ACHN (cell line): ENCODE results near the gene SLC23A3.

ENCODE experiments used
- DNase-seq: peaks from one replicate; pipeline ENCODE4 v3.0.0-alpha.2; 2015
- in situ Hi-C: cut with HindIII; loops from 2 replicates; pipeline ENCODE4 v1.10.0; 2017; ENCODE audit warnings: low sequenced_read_pairs, low pct_ligation_motif_present, low pct_unique_long_range_greater_than_20kb

The SLC23A3 gene

DNA sequence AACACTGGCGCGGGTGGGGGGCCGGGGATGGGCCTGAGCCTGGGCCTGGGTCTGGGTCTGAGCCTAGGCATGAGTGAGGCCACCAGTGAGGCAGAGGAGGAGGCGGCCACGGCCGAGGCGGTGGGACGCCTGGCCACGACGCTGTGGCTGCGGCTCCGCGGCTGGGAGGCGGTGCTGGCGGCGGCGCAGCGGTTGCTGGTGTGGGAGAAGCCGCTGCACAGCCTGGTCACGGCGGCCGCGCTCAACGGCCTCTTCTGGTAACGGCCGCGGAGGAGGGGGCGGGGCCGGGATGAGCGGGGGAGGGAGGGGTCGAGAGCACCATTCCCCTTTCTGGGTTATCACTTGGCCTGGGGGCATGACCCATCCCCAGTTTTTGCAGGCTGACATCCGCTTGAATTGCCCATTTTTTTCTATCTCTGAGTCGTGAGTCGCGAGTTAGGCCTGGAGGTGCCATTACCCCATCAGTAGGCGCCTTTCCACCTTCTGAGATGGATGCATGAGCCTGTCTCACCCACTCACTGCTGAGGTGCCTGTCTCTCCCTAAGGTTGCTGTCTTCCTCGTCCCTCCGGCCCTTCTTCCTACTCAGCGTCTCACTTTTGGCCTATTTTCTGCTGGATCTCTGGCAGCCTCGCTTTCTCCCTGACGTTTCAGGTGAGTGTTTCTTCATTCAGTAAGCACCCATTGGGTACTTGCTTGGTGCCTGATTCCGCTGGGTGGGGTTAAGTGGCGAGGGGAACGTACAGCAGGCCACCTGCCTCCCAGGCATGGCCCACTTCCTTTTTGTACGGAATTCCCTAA is 8.7 kb upstream of the SLC23A3 start:
- in situ Hi-C loops = no loop called here
- DNase-seq = peak; percentile 40

- in situ Hi-C loops = no loop called here
- DNase-seq = peak; percentile 88
These were observed 7.9 kb upstream of the SLC23A3 start, which contains the start of gene RETREG2 for GRCh38 chr2:219177552-219178376. Gene RETREG2 (plus strand): TSS chr2:219178275. CDS start chr2:219178353, 78 bp downstream.

DNA sequence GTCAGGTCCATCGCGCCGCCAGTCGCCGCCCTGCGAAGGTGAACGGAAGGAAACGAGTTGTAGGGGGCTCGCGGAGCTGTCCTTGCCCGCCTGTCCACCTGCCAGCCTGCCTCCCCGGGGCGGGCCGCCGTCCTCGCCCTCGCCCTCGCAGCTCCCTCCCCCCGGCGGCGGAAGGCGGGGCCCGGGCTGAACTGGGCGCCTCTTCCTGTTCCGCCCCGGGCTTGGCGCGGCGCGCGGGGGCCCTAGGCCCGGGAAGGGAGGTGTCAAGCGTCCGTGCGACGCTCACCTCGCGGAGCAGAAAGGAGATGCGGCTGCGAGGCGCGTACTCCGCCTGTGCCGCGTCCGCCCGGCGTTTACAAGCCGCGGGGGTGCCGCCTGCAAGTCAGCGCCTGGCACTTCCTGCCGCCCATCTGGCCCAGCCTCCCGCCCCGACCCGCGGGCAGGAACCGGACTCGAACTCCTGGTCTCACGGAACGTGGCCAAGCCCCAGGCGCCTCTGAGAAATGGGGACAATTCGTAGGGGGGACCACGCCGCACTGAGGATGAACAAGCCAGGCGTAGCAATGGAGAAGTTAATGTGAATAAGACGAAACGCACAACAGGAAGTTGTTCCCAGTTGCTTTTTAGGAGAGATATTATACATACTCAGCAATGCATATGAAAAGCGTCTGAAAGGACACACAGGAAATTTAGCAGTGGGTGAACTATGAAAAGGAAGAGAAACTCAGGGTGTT is 7.2 kb upstream of the SLC23A3 start, which contains the start of gene CNPPD1:
CNPPD1 (minus strand) TSS at position 108 of the 734 bp plus-strand sequence; CDS start at position 11, 97 bp downstream.
- in situ Hi-C loops = no loop called here
- DNase-seq = peak; percentile 88

- in situ Hi-C loops = no loop called here
- peak; percentile 51 for DNase-seq
These were observed 6.3 kb upstream of the SLC23A3 start for GRCh38 chr2:219175928-219176817.

- in situ Hi-C loops = no loop called here
- DNase-seq = no peak
These were observed 5.7 kb upstream of the SLC23A3 start for GRCh38 chr2:219175486-219175885.

DNA sequence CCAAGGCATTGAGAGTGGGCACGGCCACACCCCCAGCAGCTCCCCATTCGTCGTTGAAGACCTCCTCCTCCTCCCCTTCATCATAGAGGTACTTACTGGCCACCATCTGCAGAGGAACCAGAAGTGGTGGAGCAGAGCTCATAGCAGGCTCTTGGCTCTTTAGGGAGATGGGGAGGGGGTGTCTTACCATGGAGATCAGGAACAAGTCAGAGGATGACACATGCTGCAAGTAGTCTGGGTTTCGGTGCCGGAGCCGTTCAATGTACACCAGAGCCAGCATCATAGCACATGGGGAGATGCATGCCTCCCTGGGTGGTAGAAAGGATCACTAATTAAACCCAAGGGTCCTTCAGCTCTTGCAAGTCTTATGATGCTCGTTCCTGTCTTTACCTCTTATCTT is 5.0 kb upstream of the SLC23A3 start:
- DNase-seq = no peak
- in situ Hi-C loops = no loop called here

DNA sequence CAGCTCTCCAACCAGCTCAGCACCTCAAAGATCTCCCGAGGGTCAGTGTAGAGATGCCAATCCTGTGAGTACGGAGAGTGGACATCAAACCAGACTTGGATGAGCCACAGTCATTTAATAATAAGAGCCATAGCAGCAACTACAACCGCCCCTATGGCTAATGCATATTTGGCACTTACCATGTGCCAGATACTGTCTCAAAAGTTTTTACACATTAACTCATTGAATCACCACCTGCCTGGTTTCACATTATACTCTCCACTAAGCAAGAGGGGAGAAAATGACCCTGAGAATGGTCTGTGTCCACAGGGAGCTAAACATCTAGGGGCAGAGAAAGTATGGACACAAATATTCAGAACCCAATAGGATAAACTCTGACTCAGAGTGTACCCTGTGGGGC is 4.3 kb upstream of the SLC23A3 start:
- DNase-seq = peak; percentile 55
- in situ Hi-C loops = no loop called here

- in situ Hi-C loops = no loop called here
- no peak for DNase-seq
These were observed 3.3 kb upstream of the SLC23A3 start for GRCh38 chr2:219173176-219173575.

- no peak for DNase-seq
- in situ Hi-C loops = no loop called here
These were observed 2.7 kb upstream of the SLC23A3 start for GRCh38 chr2:219172231-219173154.

DNA sequence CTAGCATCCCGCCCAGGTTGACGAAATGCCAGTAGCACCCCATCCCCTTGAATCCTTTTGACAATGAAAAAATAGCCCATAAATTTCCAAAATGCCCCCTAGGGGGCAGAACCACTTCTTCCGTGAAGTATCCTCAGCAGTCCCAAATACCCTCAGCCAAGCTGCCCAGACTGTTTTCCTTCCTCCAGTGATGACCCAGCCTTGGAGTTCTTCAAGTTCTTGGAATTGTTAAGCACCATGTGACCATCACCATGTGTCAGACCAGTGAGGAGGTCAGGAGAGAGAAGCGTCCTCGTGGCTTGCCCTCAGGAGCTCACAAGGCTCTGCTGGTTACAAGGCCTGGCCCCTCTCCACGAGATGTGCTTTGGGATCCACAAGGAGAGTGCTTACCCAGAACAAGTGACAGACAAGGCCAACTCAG is 1.4 kb upstream of the SLC23A3 start:
- in situ Hi-C loops = no loop called here
- DNase-seq = peak; percentile 72

DNA sequence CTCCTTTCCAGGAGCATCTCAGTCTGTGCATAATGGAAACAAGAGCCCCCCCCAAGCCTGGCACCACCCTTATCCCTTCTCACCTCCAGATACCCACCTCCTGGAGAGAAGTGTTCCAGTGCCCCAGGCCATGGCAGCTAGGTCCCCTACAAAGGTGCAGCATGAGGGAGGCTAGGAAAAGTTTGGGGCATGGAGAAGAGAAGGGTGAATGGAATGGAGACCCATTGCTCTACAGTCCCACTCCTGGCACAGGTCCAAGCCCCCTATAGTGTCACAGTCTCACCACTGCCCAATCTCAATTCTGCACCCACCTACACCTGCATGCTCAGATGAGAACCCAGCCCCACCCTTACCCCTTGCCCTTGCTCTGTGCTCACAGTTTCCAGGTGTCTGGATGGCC is 897 bp downstream of the SLC23A3 start:
- no peak for DNase-seq
- in situ Hi-C loops = no loop called here

- in situ Hi-C loops = no loop called here
- no peak for DNase-seq
These were observed 1.3 kb downstream of the SLC23A3 start for GRCh38 chr2:219168526-219168925.

DNA sequence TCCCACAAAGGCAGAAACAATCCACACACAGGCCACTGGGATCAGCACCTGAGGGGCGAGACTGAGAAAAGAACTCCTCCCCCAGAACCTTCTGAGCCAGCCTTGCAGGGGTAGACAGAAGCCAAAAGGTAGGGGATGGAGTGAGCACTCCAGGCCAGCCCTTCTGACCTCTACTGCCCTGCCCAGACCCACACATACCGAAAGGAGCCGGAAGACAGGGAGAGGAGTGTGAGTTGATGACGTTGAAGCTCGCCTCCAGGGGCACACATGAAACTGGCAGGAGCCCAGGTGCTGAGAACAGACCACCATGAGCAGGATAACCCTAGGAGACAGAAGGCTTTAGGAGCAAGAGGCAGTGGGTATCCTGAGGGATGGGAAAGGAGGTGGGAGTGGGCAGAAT is 1.8 kb downstream of the SLC23A3 start:
- in situ Hi-C loops = no loop called here
- DNase-seq = no peak

GRCh38 chr2:219165058-219165911 is 4.5 kb downstream of the SLC23A3 start:
- in situ Hi-C loops = no loop called here
- DNase-seq = no peak

- DNase-seq = no peak
- in situ Hi-C loops = no loop called here
These were observed 6.7 kb downstream of the SLC23A3 start for GRCh38 chr2:219163156-219163555.

DNA sequence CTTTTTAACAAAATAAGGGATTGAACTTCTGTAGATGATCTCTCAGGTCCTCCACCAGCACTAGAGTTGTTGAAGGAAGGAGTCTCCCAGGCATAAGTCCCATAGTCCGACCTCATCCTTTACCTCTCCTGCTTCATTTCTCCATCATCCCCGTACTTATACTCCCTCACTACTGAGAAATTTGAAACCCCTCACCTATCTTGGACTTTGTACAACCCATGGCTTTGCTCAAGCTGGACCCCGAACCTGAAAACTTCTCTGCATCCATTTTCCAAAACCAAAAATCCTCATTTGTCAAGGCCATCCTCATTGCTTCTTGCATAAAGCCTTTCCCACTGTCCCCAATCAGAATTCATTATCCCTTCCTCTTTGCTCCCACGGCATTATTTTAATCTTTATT is 8.7 kb downstream of the SLC23A3 start:
- in situ Hi-C loops = no loop called here
- DNase-seq = no peak
